HepG2 (cell line): Measurements from ENCODE around the gene AFG1L. TPM values are rescaled to one million over a fixed set of nuclear protein-coding genes. Genes with fewer than 3 reads are reported as not detected.
A peak's percentile ranks its signal among the peaks of the same experiment; 100 is the strongest.

Experiments
- ATAC-seq: fragments of 200-7000 bp; cut with Tn5 transposase; 3 replicates; pipeline ENCODE4 v1.9.1; 2020; ENCODE audit warnings: mild to moderate bottlenecking, moderate library complexity
- BruUV-seq: library from RNA; stranded (reverse); fragments of 400-500 nt; replicated peaks from 2 replicates; lab custom pipeline; 2021; lab: Mats Ljungman, UMichigan
- CTCF ChIA-PET: fragments of 300-600 bp; formaldehyde crosslinking; extraction: SDS; loops from one replicate; lab custom pipeline; 2021; ENCODE audit warnings: low total read pairs, inconsistent platforms, low intra/inter-chr PET ratio; lab: Yijun Ruan, JAX
- POLR2A ChIA-PET: fragments of 350-600 bp; sonication (Branson Sonifier 250); formaldehyde crosslinking; loops from one replicate; lab custom pipeline; 2020; ENCODE audit warnings: antibody characterized with exemption, inconsistent platforms; lab: Yijun Ruan, JAX
- DNase-seq: peaks from one replicate; pipeline ENCODE4 v3.0.0-alpha.2; 2015; ENCODE audit warnings: low spot score
- FAIRE-seq: peaks from 3 replicates; lab custom pipeline; 2011; peaks lifted over from hg19 to GRCh38; lab: Jason Lieb, UNC
- H2AFZ ChIP-seq: one replicate; pipeline ENCODE4 v1.6.1; 2011; ENCODE audit warnings: low read length, inconsistent platforms
- H3K27ac ChIP-seq: fragments of 300-600 bp; 3 replicates; pipeline ENCODE4 v1.8.0; 2011; ENCODE audit warnings: mixed run types, mild to moderate bottlenecking, mixed read lengths, low read length, inconsistent platforms; ENCODE audit not compliant: insufficient read depth; ENCODE audit errors: extremely low read length
- H3K27me3 ChIP-seq, 2 experiments: fragments of 200-600 bp in 1 of 2; 2 replicates in 1 of 2; 3 replicates in 1 of 2; pipeline versions ENCODE4 v1.6.0 to v1.8.0; 2011; ENCODE audit warnings: low read length in 2 of 2, mild to moderate bottlenecking in 2 of 2, moderate library complexity in 2 of 2, inconsistent platforms in 1 of 2; ENCODE audit not compliant: insufficient read depth in 2 of 2, control insufficient read depth in 1 of 2
- H3K36me3 ChIP-seq, 2 experiments: fragments of 200-600 bp in 1 of 2; replicated peaks in 1 of 2; 2 replicates in 1 of 2; 3 replicates in 1 of 2; pipeline versions ENCODE4 v1.5.1 to v1.8.0; 2011; ENCODE audit warnings: low read length in 2 of 2, inconsistent platforms in 1 of 2; ENCODE audit not compliant: insufficient read depth in 2 of 2, control insufficient read depth in 1 of 2
- H3K4me1 ChIP-seq: 2 replicates; pipeline ENCODE4 v1.5.1; 2012; ENCODE audit warnings: low read length, inconsistent platforms; ENCODE audit not compliant: insufficient read depth
- H3K4me2 ChIP-seq: 2 replicates; pipeline ENCODE4 v1.6.0; 2011; ENCODE audit warnings: low read depth, low read length, inconsistent platforms
- H3K4me3 ChIP-seq, 3 experiments: fragments of 200-600 bp in 1 of 3; sonication (generic), shearing (Covaris generic) in 1 of 3; replicated peaks in 1 of 3; 2 replicates each; pipeline ENCODE4 v1.5.1; 2011 to 2016; ENCODE audit warnings: low read length in 3 of 3, inconsistent platforms in 2 of 3, low read depth in 2 of 3, mild to moderate bottlenecking in 2 of 3, control low read depth in 1 of 3, mixed read lengths in 1 of 3; ENCODE audit not compliant: insufficient read depth in 1 of 3
- H3K79me2 ChIP-seq: one replicate; pipeline ENCODE4 v1.6.1; 2011; ENCODE audit warnings: low read length, inconsistent platforms; ENCODE audit not compliant: insufficient read depth
- H3K9ac ChIP-seq: 2 replicates; pipeline ENCODE4 v1.6.0; 2011; ENCODE audit warnings: mild to moderate bottlenecking, low read depth, low read length, inconsistent platforms; ENCODE audit not compliant: insufficient read depth
- H3K9me3 ChIP-seq: 2 replicates; pipeline ENCODE4 v1.5.1; 2012; ENCODE audit warnings: mild to moderate bottlenecking, low read length
- H4K20me1 ChIP-seq: 2 replicates; pipeline ENCODE4 v1.6.0; 2011; ENCODE audit warnings: inconsistent platforms, mild to moderate bottlenecking, low read length, moderate library complexity; ENCODE audit not compliant: insufficient read depth
- CEBPB ChIP-seq: IDR thresholded peaks from 2 replicates; pipeline ENCODE4 v1.6.1; 2011; ENCODE audit warnings: low read depth, low read length, improper control_type of control experiment, borderline replicate concordance
- ESRRA ChIP-seq: sonication (generic); formaldehyde crosslinking; IDR thresholded peaks from 2 replicates; pipeline ENCODE4 v1.5.1; 2020; ENCODE audit warnings: mild to moderate bottlenecking, low read depth, missing genetic modification reagents
- IKZF4 ChIP-seq: sonication (generic); formaldehyde crosslinking; IDR thresholded peaks from 2 replicates; pipeline ENCODE4 v1.5.1; 2020; ENCODE audit warnings: borderline replicate concordance, mild to moderate bottlenecking, low read depth, missing genetic modification reagents; ENCODE audit errors: not compliant biosample characterization
- IRF2 ChIP-seq: IDR thresholded peaks from 2 replicates; pipeline ENCODE4 v1.6.1; 2018; ENCODE audit warnings: missing genetic modification reagents, missing compliant biosample characterization
- MXI1 ChIP-seq: IDR thresholded peaks from 3 replicates; pipeline ENCODE4 v1.6.1; 2012; ENCODE audit warnings: low read depth, low read length, inconsistent platforms, borderline replicate concordance
- RNF2 ChIP-seq: fragments of 450-650 bp; conservative IDR thresholded peaks from 2 replicates; pipeline ENCODE4 v1.6.1; 2016; ENCODE audit warnings: low read depth
- STAG1 ChIP-seq: sonication (generic); formaldehyde crosslinking; IDR thresholded peaks from 2 replicates; pipeline ENCODE4 v1.4.0; 2020; ENCODE audit warnings: missing genetic modification reagents
- ZBTB8A ChIP-seq: sonication (generic); formaldehyde crosslinking; IDR thresholded peaks from 2 replicates; pipeline ENCODE4 v1.4.0; 2020; ENCODE audit warnings: mild to moderate bottlenecking, low read depth, missing genetic modification reagents, borderline replicate concordance
- ZFP37 ChIP-seq: sonication (generic); formaldehyde crosslinking; IDR thresholded peaks from 2 replicates; pipeline ENCODE4 v1.4.0; 2020; ENCODE audit warnings: missing genetic modification reagents, borderline replicate concordance
- ZNF296 ChIP-seq: sonication (generic); formaldehyde crosslinking; conservative IDR thresholded peaks from 2 replicates; pipeline ENCODE4 v1.5.0; 2020; ENCODE audit warnings: mild to moderate bottlenecking, missing genetic modification reagents
- ZNF317 ChIP-seq: sonication (generic); formaldehyde crosslinking; IDR thresholded peaks from 2 replicates; pipeline ENCODE4 v1.5.0; 2020; ENCODE audit warnings: mild to moderate bottlenecking, missing genetic modification reagents
- ZNF331 ChIP-seq: sonication (generic); formaldehyde crosslinking; IDR thresholded peaks from 2 replicates; pipeline ENCODE4 v1.4.0; 2020; ENCODE audit warnings: missing genetic modification reagents
- WGBS: methylation state at CpG from one replicate; pipeline ENCODE4 v1.1.6; 2017; ENCODE audit warnings: low lambda C conversion rate; 5-methylcytosine and 5-hydroxymethylcytosine counted together
- in situ Hi-C: cut with HindIII; loops from 2 replicates; pipeline ENCODE4 v1.10.0; 2017; ENCODE audit warnings: low pct_unique_long_range_greater_than_20kb; ENCODE audit not compliant: extremely low pct_ligation_motif_present
- intact Hi-C: fragments of 100-400 bp; cut with micrococcal nuclease; formaldehyde crosslinking; loops from one replicate; pipeline ENCODE4 v1.10.0; 2022; ENCODE audit not compliant: unreplicated experiment
- polyA plus RNA-seq, 8 experiments: library from polyadenylated mRNA; depleted of rRNA in 3 of 8; stranded (reverse) in 7 of 8; unstranded in 1 of 8; fragments of >200 nt; fragmentation: Illumina TruSeq in 4 of 8; extraction: Trizol in 4 of 8; gene quantifications; 2 replicates each; pipeline versions ENCODE4 v1.2.1 to v1.2.3, GENCODE V29; 2011 to 2016; ENCODE audit warnings: low read depth in 4 of 8, missing spikeins in 1 of 8, mixed read lengths in 1 of 8; ENCODE audit not compliant: insufficient read depth in 1 of 8
- total RNA-seq, 5 experiments: library from RNA; depleted of rRNA; stranded (reverse); fragments of >200 nt; fragmentation: Illumina TruSeq; extraction: Trizol; gene quantifications; 2 replicates each; pipeline ENCODE4 v1.2.3, GENCODE V29; 2016; ENCODE audit warnings: low read depth in 1 of 5
- TF ChIP-seq, protein P1 (sequence below): sonication (generic); formaldehyde crosslinking; IDR thresholded peaks from 2 replicates; pipeline ENCODE4 v1.9.0; 2022; ENCODE audit warnings: missing genetic modification reagents, mild to moderate bottlenecking, borderline replicate concordance
- TF ChIP-seq, protein P2 (sequence below): sonication (generic); formaldehyde crosslinking; IDR thresholded peaks from 2 replicates; pipeline ENCODE4 v1.5.1; 2020; ENCODE audit warnings: mild to moderate bottlenecking, missing genetic modification reagents, borderline replicate concordance
- TF ChIP-seq, protein P3 (sequence below): sonication (generic); IDR thresholded peaks from 2 replicates; pipeline ENCODE4 v1.6.1; 2016; ENCODE audit warnings: low read depth, borderline replicate concordance

AFG1L gene
- total and polyA plus RNA-seq, 2 of the 13 experiments (the other 11 are each of a cell fraction or from before 2014, with no cell fraction given) = 3.1 to 14.0 TPM

DNA sequence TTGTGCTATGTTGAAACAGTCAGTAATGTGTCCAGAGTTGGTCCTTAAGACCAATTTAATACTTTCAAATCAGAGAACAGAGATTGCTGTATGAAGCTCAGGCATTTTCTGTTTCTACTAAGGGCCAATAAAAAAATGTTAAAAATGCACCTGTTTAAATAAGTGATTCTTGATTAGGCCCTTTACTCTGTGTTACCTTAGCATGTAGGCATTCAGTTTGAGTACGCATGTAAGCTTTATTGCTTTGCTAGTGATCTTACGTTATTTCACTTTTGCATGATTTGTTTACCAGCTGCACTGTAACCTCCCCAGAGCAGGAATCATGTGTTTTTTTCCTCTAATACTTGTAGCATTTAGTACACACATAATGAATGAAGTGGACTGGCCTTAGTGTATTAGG lies 61.0 kb downstream of the AFG1L start (continued):
- TF ChIP-seq, protein P1, sequence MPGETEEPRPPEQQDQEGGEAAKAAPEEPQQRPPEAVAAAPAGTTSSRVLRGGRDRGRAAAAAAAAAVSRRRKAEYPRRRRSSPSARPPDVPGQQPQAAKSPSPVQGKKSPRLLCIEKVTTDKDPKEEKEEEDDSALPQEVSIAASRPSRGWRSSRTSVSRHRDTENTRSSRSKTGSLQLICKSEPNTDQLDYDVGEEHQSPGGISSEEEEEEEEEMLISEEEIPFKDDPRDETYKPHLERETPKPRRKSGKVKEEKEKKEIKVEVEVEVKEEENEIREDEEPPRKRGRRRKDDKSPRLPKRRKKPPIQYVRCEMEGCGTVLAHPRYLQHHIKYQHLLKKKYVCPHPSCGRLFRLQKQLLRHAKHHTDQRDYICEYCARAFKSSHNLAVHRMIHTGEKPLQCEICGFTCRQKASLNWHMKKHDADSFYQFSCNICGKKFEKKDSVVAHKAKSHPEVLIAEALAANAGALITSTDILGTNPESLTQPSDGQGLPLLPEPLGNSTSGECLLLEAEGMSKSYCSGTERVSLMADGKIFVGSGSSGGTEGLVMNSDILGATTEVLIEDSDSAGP (CRISPR knock-in tag) = no peak
- TF ChIP-seq ZNF296 (CRISPR knock-in tag) = no peak
- TF ChIP-seq ESRRA (CRISPR knock-in tag) = no peak
- TF ChIP-seq ZNF317 (CRISPR knock-in tag) = no peak
- TF ChIP-seq, protein P2, sequence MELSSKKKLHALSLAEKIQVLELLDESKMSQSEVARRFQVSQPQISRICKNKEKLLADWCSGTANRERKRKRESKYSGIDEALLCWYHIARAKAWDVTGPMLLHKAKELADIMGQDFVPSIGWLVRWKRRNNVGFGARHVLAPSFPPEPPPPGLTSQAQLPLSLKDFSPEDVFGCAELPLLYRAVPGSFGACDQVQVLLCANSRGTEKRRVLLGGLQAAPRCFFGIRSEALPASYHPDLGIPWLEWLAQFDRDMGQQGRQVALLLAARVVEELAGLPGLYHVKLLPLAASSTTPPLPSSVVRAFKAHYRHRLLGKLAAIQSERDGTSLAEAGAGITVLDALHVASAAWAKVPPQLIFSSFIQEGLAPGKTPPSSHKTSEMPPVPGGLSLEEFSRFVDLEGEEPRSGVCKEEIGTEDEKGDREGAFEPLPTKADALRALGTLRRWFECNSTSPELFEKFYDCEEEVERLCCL (CRISPR knock-in tag) = no peak
- no peak for TF ChIP-seq ZNF331 (CRISPR knock-in tag)
- TF ChIP-seq IRF2 (CRISPR knock-in tag) = no peak

DNA sequence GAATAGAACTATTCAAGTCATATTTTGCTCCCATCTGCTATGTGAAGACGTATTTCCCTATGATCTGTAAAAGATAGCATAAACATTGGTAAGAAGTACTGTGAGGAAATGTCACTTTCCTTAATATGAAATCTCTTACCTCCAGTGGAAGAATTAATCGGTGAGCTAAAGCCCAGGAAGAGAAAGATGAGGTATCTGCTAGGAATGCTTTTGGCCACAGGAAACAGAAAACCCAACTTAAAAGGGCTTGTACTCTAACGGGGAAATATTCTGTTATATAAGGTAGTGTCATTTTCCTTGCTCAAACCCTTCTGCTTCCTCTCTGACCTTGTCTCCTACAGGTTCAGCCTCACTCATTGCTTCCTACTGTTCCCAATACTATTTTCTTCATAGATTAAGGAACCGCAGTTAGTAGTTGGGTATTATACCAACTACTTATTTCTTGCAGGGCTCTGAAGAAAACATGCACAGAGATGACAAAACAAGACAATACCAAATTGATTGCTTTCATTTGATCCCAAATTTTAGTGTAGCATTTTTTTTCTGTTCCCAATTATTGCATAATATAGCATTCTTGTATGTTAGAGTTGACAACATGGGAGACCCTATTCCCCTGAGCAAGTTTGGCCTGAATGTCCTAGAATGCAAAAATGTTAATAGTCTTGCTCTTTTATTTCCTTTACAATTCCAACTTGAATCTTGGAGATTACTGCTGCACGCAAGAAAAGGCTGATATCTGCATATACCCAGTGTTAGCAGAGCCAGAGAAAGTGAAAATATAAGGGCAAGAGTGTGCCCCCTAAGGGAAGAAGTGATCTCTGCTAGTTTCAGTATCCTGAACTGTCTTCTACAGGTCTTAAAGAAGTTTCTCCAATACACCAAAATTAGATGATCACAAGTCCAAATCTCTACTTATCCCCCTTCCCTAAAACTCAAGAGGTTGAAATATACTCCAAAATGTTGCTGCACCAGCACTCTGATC lies 65.3 kb downstream of the AFG1L start:
- H3K4me2 ChIP-seq = no peak overlapping the region
- CTCF ChIA-PET = no interaction called here
- TF ChIP-seq ZFP37 (no peak), ZBTB8A (CRISPR knock-in tag) (no peak), MXI1 (no peak), CEBPB (peak; percentile 42; the same call in 1 of the 2 replicates), IKZF4 (CRISPR knock-in tag) (no peak), RNF2 (no peak), STAG1 (CRISPR knock-in tag) (peak; percentile 13; the same call in 1 of the 2 replicates)
- TF ChIP-seq, protein P3, sequence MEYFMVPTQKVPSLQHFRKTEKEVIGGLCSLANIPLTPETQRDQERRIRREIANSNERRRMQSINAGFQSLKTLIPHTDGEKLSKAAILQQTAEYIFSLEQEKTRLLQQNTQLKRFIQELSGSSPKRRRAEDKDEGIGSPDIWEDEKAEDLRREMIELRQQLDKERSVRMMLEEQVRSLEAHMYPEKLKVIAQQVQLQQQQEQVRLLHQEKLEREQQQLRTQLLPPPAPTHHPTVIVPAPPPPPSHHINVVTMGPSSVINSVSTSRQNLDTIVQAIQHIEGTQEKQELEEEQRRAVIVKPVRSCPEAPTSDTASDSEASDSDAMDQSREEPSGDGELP = no peak

More for the DNA sequence above, 65.3 kb downstream of the AFG1L start:
- FAIRE-seq = no peak
- H3K27me3 ChIP-seq = no peaks in the 10 kb centered on the region
- no peak for DNase-seq
- intact Hi-C loops = no loop called here
- no peak for ATAC-seq
- H3K79me2 ChIP-seq = no peaks in the 10 kb centered on the region
- WGBS = 90% methylated on average over 5 of the region's 5 CpGs
- H3K27ac ChIP-seq = no peak overlapping the region
- H3K36me3 ChIP-seq = peaks cover 0 to 9% of the 10 kb centered on the region in 2 experiments; a peak in 2 of 5 replicates
- POLR2A ChIA-PET = no interaction called here
- no peaks in the 10 kb centered on the region for H3K9me3 ChIP-seq
- no peak overlapping the region for H3K9ac ChIP-seq
- in situ Hi-C loops = no loop called here
- H3K4me3 ChIP-seq = no peak overlapping the region
- H2AFZ ChIP-seq = no peak overlapping the region
- no TSS peak for BruUV-seq
- peaks cover 16% of the 10 kb centered on the region for H3K4me1 ChIP-seq
- no peaks in the 10 kb centered on the region for H4K20me1 ChIP-seq
